OCI-LY1 (cell line): ENCODE results near the gene LRRC73.

ENCODE experiments used
- H2AFZ ChIP-seq: fragments of 200-600 bp; sonication (generic), shearing (Covaris generic); 2 replicates; pipeline ENCODE4 v1.6.0; 2014; ENCODE audit warnings: antibody characterized with exemption, mild to moderate bottlenecking, low read length
- H3F3A ChIP-seq: fragments of 200-600 bp; sonication (generic), shearing (Covaris generic); 2 replicates; pipeline ENCODE4 v1.6.0; 2014; ENCODE audit warnings: mild to moderate bottlenecking, antibody characterized with exemption, low read length, moderate library complexity; ENCODE audit not compliant: insufficient read depth
- H3K27ac ChIP-seq: fragments of 200-600 bp; sonication (generic); 2 replicates; pipeline ENCODE4 v1.5.1; 2014; ENCODE audit warnings: low read length, mixed run types, mild to moderate bottlenecking, low read depth; ENCODE audit not compliant: poor library complexity, severe bottlenecking
- H3K27me3 ChIP-seq: fragments of 200-600 bp; sonication (generic); 2 replicates; pipeline ENCODE4 v1.6.0; 2014; ENCODE audit warnings: antibody characterized with exemption, mild to moderate bottlenecking, low read length, moderate library complexity; ENCODE audit not compliant: insufficient read depth
- H3K36me3 ChIP-seq: fragments of 200-600 bp; sonication (generic); 2 replicates; pipeline ENCODE4 v1.6.1; 2014; ENCODE audit warnings: mild to moderate bottlenecking, antibody characterized with exemption, low read length, moderate library complexity, mixed read lengths; ENCODE audit not compliant: insufficient read depth
- H3K4me1 ChIP-seq: fragments of 200-600 bp; sonication (generic); 2 replicates; pipeline ENCODE4 v1.5.1; 2014; ENCODE audit warnings: mild to moderate bottlenecking, low read length, moderate library complexity; ENCODE audit not compliant: insufficient read depth, severe bottlenecking
- H3K4me2 ChIP-seq: fragments of 200-600 bp; sonication (generic), shearing (Covaris generic); 2 replicates; pipeline ENCODE4 v1.6.1; 2014; ENCODE audit warnings: low read length
- H3K4me3 ChIP-seq: fragments of 200-600 bp; sonication (generic); 2 replicates; pipeline ENCODE4 v1.5.1; 2014; ENCODE audit warnings: low read length, low read depth, mild to moderate bottlenecking, mixed read lengths; ENCODE audit not compliant: poor library complexity, severe bottlenecking
- H3K79me2 ChIP-seq: fragments of 200-600 bp; shearing (Covaris generic); 2 replicates; pipeline ENCODE4 v1.6.1; 2016; ENCODE audit warnings: mixed run types, low read length, mixed read lengths; ENCODE audit not compliant: insufficient read depth
- H3K9ac ChIP-seq: fragments of 200-600 bp; sonication (generic), shearing (Covaris generic); 2 replicates; pipeline ENCODE4 v1.6.1; 2014; ENCODE audit warnings: mild to moderate bottlenecking, low read length, mixed read lengths
- H3K9me2 ChIP-seq: fragments of 200-600 bp; sonication (generic), shearing (Covaris generic); 2 replicates; pipeline ENCODE4 v1.6.1; 2014; ENCODE audit warnings: low read depth, mild to moderate bottlenecking, low read length, mixed read lengths
- H3K9me3 ChIP-seq: fragments of 200-600 bp; shearing (Covaris generic); 2 replicates; pipeline ENCODE4 v1.6.1; 2014; ENCODE audit warnings: low read length, mixed read lengths
- H4K20me1 ChIP-seq: fragments of 200-600 bp; sonication (generic), shearing (Covaris generic); 2 replicates; pipeline ENCODE4 v1.6.0; 2016; ENCODE audit warnings: mild to moderate bottlenecking, low read length; ENCODE audit not compliant: insufficient read depth
- EZH2 ChIP-seq: fragments of 200-600 bp; sonication (generic), shearing (Covaris generic); IDR thresholded peaks from 2 replicates; pipeline ENCODE4 v1.8.0; 2017; ENCODE audit warnings: borderline replicate concordance, mixed run types, mild to moderate bottlenecking, antibody characterized with exemption, low read length, moderate library complexity, mixed read lengths
- TF ChIP-seq, protein P1 (sequence below): fragments of 200-600 bp; sonication (generic), shearing (Covaris generic); IDR thresholded peaks from 2 replicates; pipeline ENCODE4 v1.5.1; 2017; ENCODE audit warnings: mild to moderate bottlenecking, antibody characterized with exemption, low read length, moderate library complexity, mixed read lengths

LRRC73 gene

DNA sequence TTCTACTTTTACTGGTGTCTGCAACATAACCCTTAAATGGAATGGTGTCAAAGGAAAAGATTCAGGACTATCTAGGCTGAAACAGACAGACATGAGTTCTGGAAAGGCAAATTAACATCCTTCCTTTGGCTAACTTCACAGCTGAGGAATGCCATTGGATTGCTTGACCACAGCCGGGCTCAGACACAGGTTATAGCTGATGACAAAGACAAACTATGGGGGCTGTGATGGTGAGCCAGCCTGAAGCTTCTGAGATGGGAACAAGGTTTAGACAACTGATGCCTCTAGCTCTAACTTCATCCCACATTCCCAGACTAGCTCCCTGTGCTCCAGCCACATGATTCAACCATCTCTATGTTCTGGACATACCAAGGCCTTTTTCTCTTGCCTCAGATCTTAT, 22.1 kb upstream of the LRRC73 start:
- Histone ChIP-seq H4K20me1 (no peaks in the 10 kb centered on the region), H2AFZ (no peak overlapping the region), H3K9ac (no peak overlapping the region), H3K9me3 (no peaks in the 10 kb centered on the region), H3K4me1 (no peaks in the 10 kb centered on the region), H3K27ac (no peak overlapping the region), H3K27me3 (no peaks in the 10 kb centered on the region), H3K4me2 (no peak overlapping the region), H3K9me2 (no peaks in the 10 kb centered on the region), H3F3A (no peaks in the 10 kb centered on the region), H3K79me2 (no peaks in the 10 kb centered on the region), H3K36me3 (peaks cover 79% of the 10 kb centered on the region), H3K4me3 (no peak overlapping the region)
- TF ChIP-seq EZH2, result no peak
- TF ChIP-seq, protein P1, sequence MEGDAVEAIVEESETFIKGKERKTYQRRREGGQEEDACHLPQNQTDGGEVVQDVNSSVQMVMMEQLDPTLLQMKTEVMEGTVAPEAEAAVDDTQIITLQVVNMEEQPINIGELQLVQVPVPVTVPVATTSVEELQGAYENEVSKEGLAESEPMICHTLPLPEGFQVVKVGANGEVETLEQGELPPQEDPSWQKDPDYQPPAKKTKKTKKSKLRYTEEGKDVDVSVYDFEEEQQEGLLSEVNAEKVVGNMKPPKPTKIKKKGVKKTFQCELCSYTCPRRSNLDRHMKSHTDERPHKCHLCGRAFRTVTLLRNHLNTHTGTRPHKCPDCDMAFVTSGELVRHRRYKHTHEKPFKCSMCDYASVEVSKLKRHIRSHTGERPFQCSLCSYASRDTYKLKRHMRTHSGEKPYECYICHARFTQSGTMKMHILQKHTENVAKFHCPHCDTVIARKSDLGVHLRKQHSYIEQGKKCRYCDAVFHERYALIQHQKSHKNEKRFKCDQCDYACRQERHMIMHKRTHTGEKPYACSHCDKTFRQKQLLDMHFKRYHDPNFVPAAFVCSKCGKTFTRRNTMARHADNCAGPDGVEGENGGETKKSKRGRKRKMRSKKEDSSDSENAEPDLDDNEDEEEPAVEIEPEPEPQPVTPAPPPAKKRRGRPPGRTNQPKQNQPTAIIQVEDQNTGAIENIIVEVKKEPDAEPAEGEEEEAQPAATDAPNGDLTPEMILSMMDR, result no peak

GRCh38 chr6:43524483-43524961, 14.4 kb upstream of the LRRC73 start:
- Histone ChIP-seq H3K9ac (no peak overlapping the region), H3K27ac (no peak overlapping the region), H3K9me2 (no peaks in the 10 kb centered on the region), H3K79me2 (no peaks in the 10 kb centered on the region), H3K9me3 (no peaks in the 10 kb centered on the region), H3K4me1 (no peaks in the 10 kb centered on the region), H2AFZ (no peak overlapping the region), H3F3A (no peaks in the 10 kb centered on the region), H4K20me1 (no peaks in the 10 kb centered on the region), H3K4me2 (no peak overlapping the region), H3K4me3 (no peak overlapping the region), H3K27me3 (no peaks in the 10 kb centered on the region), H3K36me3 (peaks cover 99% of the 10 kb centered on the region)
- no peak for TF ChIP-seq EZH2
- TF ChIP-seq, protein P1, result no peak

DNA sequence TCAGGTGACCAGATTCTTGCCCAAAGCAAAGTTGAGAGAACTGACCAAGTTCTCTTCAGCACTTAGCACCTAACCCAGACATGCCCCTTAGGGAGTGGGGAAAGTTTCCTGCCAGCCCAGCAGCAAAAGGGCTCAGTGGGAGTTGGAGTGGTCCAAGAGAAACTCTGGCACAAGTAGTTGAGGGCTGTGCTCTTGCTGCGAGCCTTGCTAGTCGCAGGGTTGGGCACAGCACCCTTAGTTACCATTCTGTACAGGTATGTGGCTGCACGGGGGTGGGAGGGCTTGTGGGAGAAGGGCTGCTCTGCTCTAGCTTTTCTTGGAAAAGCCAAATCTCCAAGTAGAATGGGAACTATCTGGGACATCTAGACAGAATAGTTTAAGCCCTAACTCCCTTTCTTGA, 13.1 kb upstream of the LRRC73 start:
- Histone ChIP-seq H3K9me3 (no peaks in the 10 kb centered on the region), H3K27me3 (no peaks in the 10 kb centered on the region), H3K4me1 (peaks cover 6% of the 10 kb centered on the region), H4K20me1 (no peaks in the 10 kb centered on the region), H3K27ac (no peak overlapping the region), H3K9me2 (no peaks in the 10 kb centered on the region), H3K36me3 (peaks cover 96% of the 10 kb centered on the region), H3K4me3 (no peak overlapping the region), H3K4me2 (no peak overlapping the region), H2AFZ (no peak overlapping the region), H3K9ac (no peak overlapping the region), H3F3A (no peaks in the 10 kb centered on the region), H3K79me2 (peaks cover 10% of the 10 kb centered on the region)
- TF ChIP-seq, protein P1, result no peak
- no peak for TF ChIP-seq EZH2
